Muscle layer of duodenum (tissue), 2 donors: ENCODE data around the gene KCNK2.

Source experiments
- H3K27ac ChIP-seq: one replicate; pipeline ENCODE4 v1.7.0; 2013; ENCODE audit warnings: mild to moderate bottlenecking, low read length
- H3K27me3 ChIP-seq: one replicate; pipeline ENCODE4 v1.7.0; 2013; ENCODE audit warnings: low read depth, mild to moderate bottlenecking, control low read depth, low read length
- H3K36me3 ChIP-seq, 2 donors: one replicate each; pipeline ENCODE4 v1.7.0; 2013; ENCODE audit warnings: low read length in 2 of 2, control low read depth in 1 of 2, mild to moderate bottlenecking in 1 of 2; ENCODE audit not compliant: insufficient read depth in 2 of 2, control insufficient read depth in 1 of 2
- H3K4me1 ChIP-seq, 2 donors: one replicate each; pipeline ENCODE4 v1.7.0; 2013; ENCODE audit warnings: low read length in 2 of 2, mild to moderate bottlenecking in 2 of 2, control low read depth in 1 of 2, moderate library complexity in 1 of 2; ENCODE audit not compliant: insufficient read depth in 2 of 2, control insufficient read depth in 1 of 2
- H3K4me3 ChIP-seq, 2 donors: one replicate each; pipeline ENCODE4 v1.7.0; 2013; ENCODE audit warnings: low read length in 2 of 2, low read depth in 1 of 2, mild to moderate bottlenecking in 1 of 2
- H3K9me3 ChIP-seq, 2 donors: one replicate each; pipeline ENCODE4 v1.7.0; 2013; ENCODE audit warnings: low read length in 2 of 2, control low read depth in 1 of 2, mild to moderate bottlenecking in 1 of 2; ENCODE audit not compliant: control insufficient read depth in 1 of 2
- donor health status: healthy.

KCNK2 gene

GRCh38 chr1:215131291-215131690 is 48.8 kb downstream of the KCNK2 start:
- Histone ChIP-seq H3K27me3 (no peaks in the 10 kb centered on the region), H3K4me3 (no peak overlapping the region), H3K9me3 (no peaks in the 10 kb centered on the region), H3K4me1 (no peaks in the 10 kb centered on the region), H3K27ac (no peak overlapping the region), H3K36me3 (no peaks in the 10 kb centered on the region)

- H3K27ac ChIP-seq = no peak overlapping the region
- H3K9me3 ChIP-seq = no peaks in the 10 kb centered on the region
- no peak overlapping the region for H3K4me3 ChIP-seq
- no peaks in the 10 kb centered on the region for H3K27me3 ChIP-seq
- H3K36me3 ChIP-seq = no peaks in the 10 kb centered on the region
- H3K4me1 ChIP-seq = no peaks in the 10 kb centered on the region
These were observed 49.6 kb downstream of the KCNK2 start for GRCh38 chr1:215132156-215132555.

GRCh38 chr1:215133532-215133931 is 51.0 kb downstream of the KCNK2 start:
- H3K4me1 ChIP-seq = no peaks in the 10 kb centered on the region
- H3K4me3 ChIP-seq = no peak overlapping the region
- no peaks in the 10 kb centered on the region for H3K36me3 ChIP-seq
- H3K9me3 ChIP-seq = no peaks in the 10 kb centered on the region
- H3K27me3 ChIP-seq = no peaks in the 10 kb centered on the region
- H3K27ac ChIP-seq = no peak overlapping the region

GRCh38 chr1:215137985-215138384 is 55.4 kb downstream of the KCNK2 start:
- H3K4me3 ChIP-seq = no peak overlapping the region
- no peaks in the 10 kb centered on the region for H3K27me3 ChIP-seq
- H3K9me3 ChIP-seq = peaks cover 6 to 11% of the 10 kb centered on the region in 2 donors
- H3K27ac ChIP-seq = no peak overlapping the region
- H3K4me1 ChIP-seq = no peaks in the 10 kb centered on the region
- no peaks in the 10 kb centered on the region for H3K36me3 ChIP-seq

GRCh38 chr1:215140135-215140534 is 57.6 kb downstream of the KCNK2 start:
- Histone ChIP-seq H3K27me3 (no peaks in the 10 kb centered on the region), H3K27ac (no peak overlapping the region), H3K4me1 (no peaks in the 10 kb centered on the region), H3K4me3 (no peak overlapping the region), H3K9me3 (peaks cover 6 to 11% of the 10 kb centered on the region in 2 donors), H3K36me3 (no peaks in the 10 kb centered on the region)

GRCh38 chr1:215141460-215141859 is 58.9 kb downstream of the KCNK2 start:
- Histone ChIP-seq H3K4me1 (no peaks in the 10 kb centered on the region), H3K9me3 (peaks cover 6 to 11% of the 10 kb centered on the region in 2 donors), H3K4me3 (peak overlapping the region in 1 of 2 donors; percentile 7), H3K27me3 (no peaks in the 10 kb centered on the region), H3K27ac (no peak overlapping the region), H3K36me3 (no peaks in the 10 kb centered on the region)

GRCh38 chr1:215143497-215143896 is 61.0 kb downstream of the KCNK2 start:
- no peak overlapping the region for H3K4me3 ChIP-seq
- H3K36me3 ChIP-seq = no peaks in the 10 kb centered on the region

GRCh38 chr1:215146240-215146975 is 63.9 kb downstream of the KCNK2 start:
- H3K36me3 ChIP-seq = no peaks in the 10 kb centered on the region
- no peaks in the 10 kb centered on the region for H3K27me3 ChIP-seq
- H3K4me1 ChIP-seq = no peaks in the 10 kb centered on the region
- no peak overlapping the region for H3K27ac ChIP-seq
- peaks cover 4 to 6% of the 10 kb centered on the region in 2 donors for H3K9me3 ChIP-seq
- no peak overlapping the region for H3K4me3 ChIP-seq

More at GRCh38 chr1:215143497-215143896, 61.0 kb downstream of the KCNK2 start:
- Histone ChIP-seq H3K4me1 (no peaks in the 10 kb centered on the region), H3K27me3 (no peaks in the 10 kb centered on the region), H3K27ac (no peak overlapping the region), H3K9me3 (peaks cover 6 to 11% of the 10 kb centered on the region in 2 donors)

GRCh38 chr1:215147024-215147423 is 64.5 kb downstream of the KCNK2 start:
- no peak overlapping the region for H3K27ac ChIP-seq
- no peaks in the 10 kb centered on the region for H3K36me3 ChIP-seq
- H3K9me3 ChIP-seq = peaks cover 0 to under 1% of the 10 kb centered on the region in 2 donors
- no peak overlapping the region for H3K4me3 ChIP-seq
- H3K27me3 ChIP-seq = no peaks in the 10 kb centered on the region
- H3K4me1 ChIP-seq = no peaks in the 10 kb centered on the region

GRCh38 chr1:215151841-215152549 is 69.5 kb downstream of the KCNK2 start:
- H3K36me3 ChIP-seq = no peaks in the 10 kb centered on the region
- H3K4me1 ChIP-seq = no peaks in the 10 kb centered on the region
- no peak overlapping the region for H3K4me3 ChIP-seq
- H3K9me3 ChIP-seq = no peaks in the 10 kb centered on the region
- no peak overlapping the region for H3K27ac ChIP-seq
- no peaks in the 10 kb centered on the region for H3K27me3 ChIP-seq

- H3K36me3 ChIP-seq = no peaks in the 10 kb centered on the region
- H3K9me3 ChIP-seq = no peaks in the 10 kb centered on the region
- no peak overlapping the region for H3K27ac ChIP-seq
- no peak overlapping the region for H3K4me3 ChIP-seq
- no peaks in the 10 kb centered on the region for H3K27me3 ChIP-seq
- H3K4me1 ChIP-seq = no peaks in the 10 kb centered on the region
These were observed 73.7 kb downstream of the KCNK2 start for GRCh38 chr1:215156232-215156631.
